CD4-positive, alpha-beta T cell treated with Interleukin-15 for 4 hours (primary cell): ENCODE data around the gene INPP4A.
A peak's percentile ranks its signal among the peaks of the same experiment; 100 is the strongest.

ENCODE experiments used
- DNase-seq: peaks from one replicate; pipeline ENCODE4 v3.0.0-alpha.2; 2020; ENCODE audit warnings: low spot score

The INPP4A gene

DNA sequence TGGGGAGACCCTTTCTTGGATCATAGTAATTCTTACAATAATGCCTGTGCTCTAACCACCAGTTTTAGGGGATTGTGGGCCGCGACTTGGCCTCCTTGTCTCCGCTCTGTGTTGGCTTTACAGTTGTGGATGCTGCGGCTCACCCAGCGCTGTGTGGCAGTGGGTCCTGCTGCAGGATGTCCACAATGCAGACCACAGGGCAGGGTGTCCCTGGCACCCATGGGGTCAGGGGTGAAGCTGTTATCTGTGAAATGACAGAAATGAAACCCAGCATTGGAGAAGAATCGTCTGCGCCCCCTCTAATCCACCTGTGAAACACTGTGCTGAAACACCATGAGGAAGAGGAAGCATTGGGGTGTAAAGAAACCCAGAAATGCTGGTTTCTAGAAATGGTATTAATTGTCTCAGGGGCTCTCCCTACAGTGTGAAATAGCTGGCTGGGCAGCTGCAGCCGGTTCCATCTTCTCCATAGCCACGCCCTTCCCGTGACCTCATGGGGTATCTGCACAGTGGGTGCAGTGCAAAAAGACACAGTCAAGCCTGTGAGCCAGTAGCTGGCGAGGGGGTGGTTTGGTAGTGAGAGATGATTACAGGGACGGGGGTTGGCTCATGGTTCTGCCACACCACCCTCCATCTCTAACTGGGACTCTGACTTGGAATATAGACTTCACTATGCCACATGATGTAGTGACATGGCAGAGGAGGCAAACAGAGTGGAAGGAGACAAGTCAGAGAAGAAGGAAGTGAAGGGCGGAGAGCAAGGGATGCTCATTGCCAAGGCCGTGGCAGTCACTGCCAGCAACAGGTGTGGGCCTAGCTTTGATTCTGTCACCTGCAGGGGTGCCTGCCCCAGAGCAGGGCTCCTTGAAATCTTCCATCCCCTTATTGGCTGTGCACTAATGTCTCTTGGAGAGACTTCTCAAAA is 16.2 kb downstream of the INPP4A start:
- DNase-seq, result peak; percentile 67

DNA sequence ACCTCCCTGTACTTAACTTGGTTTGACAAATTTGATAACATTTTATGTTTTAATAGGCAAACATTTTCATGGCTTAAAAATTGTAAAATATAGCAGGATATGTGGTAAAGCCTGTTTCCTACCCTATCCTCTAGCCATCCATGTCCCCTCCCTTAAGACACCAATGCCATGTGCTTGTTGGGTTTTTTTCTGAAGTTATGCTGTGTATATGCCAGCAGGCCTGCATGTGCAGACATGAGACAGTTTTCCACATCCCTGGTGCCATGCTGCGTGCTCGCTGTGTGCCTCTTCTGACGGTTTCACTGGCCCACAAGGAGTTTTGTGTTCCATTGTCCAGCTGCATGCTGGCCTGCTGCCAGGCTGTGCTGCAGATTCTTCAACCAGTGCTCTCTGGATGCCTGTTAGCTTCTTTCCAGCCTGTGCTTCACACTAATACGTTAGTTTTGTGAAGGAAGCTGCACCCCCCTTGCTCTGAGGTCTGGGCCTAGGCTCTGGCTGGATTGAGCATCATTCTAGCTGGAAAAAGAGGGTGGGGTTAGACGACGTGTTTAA is 16.9 kb downstream of the INPP4A start:
- no peak for DNase-seq

DNA sequence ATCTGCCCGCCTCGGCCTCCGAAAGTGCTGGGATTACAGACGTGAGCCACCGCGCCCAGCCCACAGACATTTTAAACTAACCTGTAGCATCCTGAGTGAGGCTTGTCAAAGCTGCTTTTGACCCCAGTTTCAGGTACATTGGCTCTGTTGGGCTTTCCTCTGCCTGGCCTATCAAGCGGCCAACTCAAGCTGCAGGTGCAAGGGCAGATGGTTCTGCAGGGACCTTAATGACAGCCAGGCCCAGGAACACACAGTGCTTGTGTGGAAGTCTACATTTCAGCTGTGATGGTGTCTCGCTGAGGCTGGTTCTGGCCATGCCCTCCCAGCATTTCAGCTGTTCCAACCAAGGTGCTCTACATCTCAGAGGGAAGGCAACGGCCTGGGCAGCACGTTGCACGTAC is 18.4 kb downstream of the INPP4A start:
- DNase-seq, result no peak

DNA sequence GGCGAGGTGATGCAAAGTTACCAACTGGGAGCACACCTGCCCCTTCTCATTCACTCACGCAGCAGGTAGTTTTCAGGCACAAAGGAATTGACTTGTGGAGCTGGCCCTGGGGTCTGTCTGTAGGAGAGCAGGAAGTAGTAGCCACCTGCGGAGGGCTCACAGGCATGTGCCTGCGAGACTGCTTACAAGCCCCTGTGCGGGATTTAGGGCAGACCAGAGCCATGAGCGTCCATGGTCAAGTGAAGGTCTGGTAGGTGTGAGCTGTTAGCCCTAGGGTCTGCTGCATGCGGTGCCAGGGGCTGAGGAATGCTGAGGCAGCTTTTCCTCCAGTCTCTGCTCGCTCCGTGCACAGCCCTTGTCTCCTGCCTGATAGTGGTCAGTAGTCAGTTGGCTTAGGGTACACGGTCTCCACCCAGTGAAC is 18.9 kb downstream of the INPP4A start:
- no peak for DNase-seq

DNA sequence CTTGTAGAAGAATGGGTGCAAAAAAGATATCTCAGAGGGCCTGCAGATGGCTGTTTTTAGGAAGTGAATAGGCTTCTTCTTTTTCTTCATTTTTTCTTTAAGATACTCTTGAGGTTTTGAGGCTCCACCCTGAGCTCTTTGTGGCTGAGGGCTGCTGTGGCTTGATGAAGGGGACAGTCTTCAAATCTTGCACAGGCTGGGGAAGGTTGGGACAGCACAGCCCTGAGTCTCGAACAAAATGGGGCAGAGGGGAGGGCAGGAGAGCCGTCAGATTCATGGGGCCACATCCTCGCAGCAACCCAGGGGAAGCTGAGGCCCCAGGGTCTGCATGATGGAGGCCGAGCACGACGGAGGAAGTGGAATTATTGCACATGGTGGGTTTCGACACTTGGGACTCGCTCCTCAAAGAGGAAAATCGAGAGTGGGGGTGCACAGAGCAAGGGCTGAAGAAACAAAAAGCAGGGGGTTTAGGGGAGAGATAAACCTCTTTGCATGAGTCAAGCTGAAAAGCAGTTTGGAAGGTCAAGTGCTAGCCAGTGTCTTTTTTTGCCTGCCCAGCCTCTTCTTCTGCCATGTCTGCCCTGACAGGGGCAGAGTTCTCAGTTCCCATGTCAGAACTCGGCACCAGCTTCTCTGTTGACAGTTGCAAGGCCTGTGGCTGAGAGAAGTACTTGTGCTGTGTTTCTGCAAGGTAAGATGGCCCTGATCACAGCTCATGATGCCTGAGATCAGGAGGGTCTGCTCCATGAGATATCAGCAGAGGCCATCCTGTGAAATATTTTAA is 19.5 kb downstream of the INPP4A start:
- peak; percentile 50 for DNase-seq

DNA sequence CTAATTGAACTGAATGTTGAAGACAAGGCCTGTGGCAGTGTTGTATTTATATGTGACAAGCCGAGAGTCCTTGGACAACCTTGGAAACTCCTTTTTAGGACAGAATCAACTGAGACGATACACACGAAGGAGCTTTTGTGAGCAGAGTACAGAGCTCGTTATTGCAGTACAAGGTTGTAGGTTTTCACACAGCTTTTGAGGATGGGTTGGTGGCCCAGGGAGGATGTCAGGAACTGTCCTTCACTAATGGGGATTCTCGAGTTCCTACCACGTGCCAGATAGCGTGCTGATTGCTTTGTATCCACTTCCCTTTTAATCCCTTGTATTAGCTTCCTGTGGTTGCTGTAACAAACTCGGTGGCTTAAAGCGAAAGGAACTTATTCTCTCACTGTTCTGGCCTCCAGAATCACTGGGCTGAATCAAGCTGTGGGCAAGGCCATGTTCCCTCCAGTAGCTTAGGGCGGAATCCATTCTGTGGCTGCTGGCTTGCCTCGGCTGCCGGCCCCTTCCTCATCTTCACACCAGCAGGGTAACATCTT is 20.2 kb downstream of the INPP4A start:
- DNase-seq, result peak; percentile 47

DNA sequence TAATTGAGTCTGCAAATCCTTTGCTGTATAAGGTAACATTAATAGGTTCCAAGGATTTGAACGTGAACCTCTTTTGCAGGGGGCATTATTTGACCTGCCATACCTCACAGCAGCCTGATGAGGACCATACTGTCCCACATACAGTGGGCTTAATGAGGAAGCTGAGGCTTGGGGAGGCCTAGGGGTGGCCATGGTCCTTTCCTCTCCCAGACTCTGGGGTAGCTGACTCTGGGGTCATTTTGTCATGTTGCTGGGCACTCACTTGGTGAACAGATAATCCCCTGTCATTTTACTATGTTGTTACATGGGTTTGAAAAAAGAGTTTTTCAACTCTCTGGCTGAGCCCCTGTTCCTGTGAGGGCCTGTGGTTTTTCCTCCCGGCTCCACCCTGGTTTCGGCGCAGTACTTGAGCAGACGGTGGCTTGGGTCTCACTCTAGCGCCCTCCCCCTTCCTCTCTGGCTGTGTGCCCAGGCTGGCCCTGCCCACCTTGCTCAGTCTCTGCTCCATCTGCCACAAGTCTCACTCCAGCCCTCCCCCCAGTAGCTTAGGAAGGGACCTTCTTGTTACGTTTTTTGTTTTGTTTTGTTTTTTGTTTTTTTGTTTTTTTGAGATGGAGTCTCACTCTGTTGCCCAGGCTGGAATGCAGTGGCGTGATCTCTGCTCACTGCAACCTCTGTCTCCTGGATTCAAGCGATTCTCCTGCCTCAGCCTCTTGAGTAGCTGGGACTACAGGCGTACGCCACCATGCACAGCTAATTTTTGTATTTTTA is 21.0 kb downstream of the INPP4A start:
- peak; percentile 84 for DNase-seq

DNA sequence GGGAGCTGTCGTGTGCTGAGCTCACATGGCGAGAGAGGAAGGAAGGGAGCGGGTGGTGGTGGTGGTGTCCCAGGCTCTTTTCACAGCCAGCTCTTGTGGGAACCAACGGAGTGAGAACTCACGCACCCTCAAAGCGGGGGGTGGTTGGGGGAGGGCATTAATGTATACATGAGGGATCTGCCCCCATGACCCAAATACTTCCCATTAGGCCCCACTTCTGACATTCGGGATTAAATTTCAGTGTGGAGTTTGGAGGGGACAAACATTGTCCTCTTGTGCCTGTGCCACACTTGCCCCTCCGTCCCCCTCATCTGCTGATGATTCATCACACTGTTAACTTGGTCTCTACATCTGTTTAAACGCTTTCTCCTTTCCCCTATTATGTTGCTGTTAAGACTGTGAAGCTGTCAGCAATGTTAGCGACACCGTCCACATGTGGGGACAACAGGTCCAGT is 22.5 kb downstream of the INPP4A start:
- no peak for DNase-seq

DNA sequence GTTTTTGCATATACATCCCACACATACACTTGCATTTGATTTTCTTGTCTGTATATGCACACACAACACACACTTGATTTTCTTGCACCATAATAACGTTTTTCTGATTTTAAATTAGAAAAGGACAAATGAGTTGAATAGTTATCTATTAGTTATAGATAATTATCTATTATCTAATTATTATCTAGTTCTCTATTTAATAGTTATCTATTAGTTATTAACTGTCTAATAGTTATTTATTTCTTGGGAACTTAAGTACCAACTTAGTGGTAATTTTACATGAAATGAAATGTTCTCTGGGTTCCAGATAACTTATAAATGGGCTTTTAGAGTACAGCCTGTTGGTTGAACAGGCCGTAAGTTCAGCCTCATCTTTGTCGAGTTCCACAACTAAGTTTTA is 23.0 kb downstream of the INPP4A start:
- DNase-seq, result no peak

DNA sequence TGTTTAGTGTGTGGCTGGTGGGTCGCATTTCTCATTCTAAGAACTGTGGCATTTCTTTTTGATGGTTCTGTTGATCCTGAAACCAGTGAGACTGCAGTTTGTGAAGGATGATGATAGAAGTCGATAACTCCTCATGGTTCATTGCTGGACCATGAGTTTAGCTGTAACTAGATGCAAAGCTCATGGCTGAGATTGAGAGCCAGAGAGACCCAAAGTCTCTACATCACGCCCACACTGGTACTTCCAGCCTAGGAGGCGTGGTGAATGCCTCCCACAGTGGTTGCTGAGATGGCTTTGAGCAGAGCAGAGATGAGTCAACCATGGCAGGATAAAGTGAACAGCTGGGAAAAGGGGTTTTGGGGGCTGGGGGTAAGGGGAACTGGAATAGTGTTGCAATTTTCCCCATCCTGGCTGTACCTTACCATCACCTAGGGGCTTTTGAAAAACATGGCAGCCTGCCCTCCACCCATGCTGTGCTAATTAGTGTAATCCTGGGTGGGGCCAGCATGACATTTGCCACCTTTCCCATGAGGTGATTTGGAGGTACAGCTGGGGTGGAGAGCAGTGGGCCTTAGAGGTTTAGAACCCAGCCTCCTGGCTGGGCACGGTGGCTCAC is 24.1 kb downstream of the INPP4A start:
- no peak for DNase-seq

DNA sequence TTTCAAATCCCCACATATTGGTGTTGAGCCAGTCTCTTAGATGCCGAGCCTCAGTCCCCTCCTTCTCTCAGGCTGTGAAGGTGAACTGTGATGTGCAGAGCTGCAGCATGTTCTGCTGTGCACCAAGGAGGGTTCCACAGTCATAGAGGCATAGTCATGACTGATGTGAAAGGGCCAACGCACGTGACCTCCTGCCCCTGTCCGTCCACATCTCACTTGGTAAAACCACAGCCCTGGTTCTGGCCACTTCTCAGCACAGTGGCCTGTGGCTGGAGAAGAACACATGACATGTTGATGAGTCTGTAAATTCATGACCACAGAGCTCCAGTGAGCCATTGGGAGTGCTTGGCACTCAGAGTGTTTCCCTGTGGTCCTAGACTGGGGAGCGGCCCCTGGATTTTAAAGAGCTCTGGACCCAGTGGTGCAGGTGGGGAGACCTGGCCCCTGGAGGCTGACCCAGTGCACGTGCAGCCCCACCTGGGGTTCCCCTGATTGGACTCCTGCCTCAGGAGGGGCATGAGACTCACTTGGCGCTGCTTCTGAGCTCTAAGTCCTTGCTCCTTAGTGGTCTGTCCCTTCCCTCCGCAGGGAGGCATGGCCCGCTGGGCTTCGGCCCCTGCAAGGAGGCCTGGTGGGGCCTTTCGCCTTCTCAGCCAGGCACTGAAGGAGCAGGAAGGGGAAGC is 25.3 kb downstream of the INPP4A start:
- no peak for DNase-seq

DNA sequence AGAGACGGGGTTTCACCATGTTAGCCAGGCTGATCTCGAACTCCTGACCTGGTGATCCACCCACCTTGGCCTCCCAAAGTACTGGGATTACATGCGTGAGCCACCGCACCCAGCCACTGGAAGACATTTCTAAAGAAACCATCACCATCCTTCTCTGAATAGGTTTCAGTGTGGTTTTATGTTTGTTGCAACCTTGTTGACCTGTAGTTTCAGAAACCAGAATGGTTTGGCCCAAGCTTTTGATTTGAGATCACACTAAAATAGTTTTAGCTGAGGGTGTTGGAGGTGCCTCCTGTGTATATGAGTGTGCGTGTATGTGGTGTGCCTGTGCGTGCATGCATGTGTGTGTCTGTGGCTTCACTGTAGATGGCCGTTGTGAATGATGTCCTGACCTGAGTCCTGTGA is 26.2 kb downstream of the INPP4A start:
- DNase-seq, result no peak

DNA sequence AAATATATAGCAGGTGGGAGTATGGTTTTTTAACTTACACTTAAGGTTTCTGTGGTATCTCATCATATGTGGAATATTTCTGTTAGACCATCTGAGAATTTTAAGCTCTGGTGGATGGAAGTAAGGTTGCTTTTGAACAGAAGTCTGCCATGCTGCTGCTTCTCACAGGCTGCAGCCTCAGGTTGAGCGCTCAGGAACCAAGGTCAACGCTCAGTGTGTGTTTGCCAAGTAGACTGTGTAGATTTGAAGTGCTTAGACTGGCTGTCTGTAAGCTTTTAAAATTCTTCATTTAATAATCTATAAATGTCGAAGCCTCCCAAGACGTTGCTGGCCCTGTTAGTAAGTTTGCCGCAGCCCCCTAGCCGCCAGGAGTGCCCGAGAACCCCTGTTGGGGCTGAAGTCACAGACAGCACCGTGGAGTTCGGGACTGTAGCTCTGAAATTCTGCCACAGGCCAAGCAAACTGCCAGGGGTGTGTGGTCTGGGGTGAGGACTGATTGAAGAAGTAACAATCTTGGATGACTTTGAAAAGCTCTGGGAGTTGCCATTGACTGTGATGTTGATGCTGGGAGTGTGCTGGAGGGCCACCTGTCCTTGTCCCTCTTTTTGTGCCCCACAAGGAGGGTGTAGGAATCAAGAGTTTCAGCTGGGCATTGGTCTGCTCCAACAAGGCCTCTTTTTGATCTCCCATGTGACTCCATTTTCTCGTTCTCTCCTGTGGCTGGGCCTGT is 26.9 kb downstream of the INPP4A start:
- no peak for DNase-seq

DNA sequence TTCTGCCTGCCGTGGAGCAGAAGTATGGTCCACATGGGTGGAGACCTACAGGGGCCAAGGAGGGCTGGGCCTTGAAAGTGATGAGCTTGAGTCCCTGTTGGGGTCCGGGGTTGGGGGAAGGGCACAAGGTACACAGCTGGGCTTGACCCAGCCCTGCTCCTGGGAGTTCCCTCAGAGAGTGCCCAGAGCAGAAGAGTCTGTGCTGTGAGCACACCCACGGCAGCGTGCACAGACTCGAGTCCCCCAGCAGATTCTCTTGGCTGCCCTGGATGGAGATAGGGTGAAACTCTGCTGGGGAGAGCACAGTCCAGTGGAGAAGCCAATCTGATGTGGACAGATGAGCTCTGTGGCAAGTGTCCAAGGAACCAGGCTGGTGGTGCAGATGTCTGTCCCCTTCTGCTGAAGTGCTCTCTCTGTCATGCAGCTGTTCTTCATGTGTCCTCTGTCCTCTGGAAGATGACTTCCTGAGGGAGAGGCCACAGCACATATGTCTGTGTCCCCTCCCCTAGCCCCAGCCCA is 27.5 kb downstream of the INPP4A start:
- no peak for DNase-seq

DNA sequence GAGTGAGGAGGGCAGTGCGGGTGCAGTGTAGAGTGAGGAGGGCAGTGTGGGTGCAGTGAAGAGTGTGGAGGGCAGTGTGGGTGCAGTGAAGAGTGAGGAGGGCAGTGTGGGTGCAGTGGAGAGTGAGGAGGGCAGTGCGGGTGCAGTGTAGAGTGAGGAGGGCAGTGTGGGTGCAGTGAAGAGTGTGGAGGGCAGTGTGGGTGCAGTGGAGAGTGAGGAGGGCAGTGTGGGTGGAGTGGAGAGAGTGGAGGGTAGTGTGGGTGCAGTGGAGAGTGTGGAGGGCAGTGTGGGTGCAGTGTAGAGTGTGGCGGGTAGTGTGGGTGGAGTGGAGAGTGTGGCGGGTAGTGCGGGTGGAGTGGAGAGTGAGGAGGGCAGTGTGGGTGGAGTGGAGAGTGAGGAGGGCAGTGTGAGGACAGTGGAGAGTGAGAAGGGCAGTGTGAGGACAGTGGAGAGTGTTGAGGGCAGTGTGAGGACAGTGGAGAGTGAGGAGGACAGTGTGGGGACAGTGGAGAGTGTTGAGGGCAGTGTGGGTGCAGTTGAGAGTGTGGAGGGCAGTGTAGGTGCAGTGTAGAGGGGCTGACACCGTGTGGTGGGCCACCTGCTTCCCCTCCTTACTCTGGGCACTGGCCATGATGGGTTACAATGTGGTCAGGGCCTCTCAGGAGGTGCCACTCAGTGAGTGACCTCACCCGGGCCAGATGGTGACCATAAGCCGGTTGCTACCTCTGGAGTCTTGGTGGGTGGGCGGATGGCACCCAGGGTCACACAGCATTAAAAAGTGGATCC is 28.5 kb downstream of the INPP4A start:
- DNase-seq, result no peak

DNA sequence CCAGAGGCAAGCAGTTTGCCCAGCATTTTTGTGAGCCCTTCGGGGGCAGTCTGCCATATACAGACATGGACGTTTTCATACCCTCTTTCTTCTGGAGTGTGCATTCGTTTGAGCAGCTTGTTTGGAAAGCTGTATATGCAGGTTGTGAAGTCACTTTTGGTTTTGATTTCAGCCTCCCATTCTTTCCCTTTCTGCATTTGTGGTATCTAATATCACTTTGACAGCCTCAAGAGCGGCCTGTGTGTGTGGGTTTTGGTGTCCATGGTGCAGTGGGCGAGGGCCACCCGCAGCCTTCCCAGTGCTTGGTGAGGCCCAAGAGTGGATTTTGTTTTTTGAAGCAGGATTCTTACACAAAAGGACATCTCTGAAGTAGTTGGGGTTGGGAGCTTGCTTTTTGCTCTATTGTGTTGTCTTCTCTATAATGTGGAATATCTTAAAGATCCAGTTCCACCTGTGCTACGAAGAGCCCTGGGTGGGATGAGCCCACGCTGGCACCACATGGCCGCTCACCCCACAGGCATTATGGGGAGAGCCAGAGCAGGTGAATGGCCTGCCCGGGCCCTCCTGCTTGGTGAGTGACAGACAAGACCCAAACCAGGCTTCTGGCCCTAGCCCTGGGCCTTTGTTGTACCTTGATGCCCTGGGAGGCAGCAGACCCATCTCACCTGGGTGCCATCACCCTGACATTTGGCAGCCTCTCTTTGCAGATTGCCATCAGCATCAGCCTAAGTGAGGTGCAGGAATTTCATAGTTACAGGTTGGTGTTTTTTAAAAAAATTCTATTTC is 29.5 kb downstream of the INPP4A start:
- peak; percentile 36 for DNase-seq

DNA sequence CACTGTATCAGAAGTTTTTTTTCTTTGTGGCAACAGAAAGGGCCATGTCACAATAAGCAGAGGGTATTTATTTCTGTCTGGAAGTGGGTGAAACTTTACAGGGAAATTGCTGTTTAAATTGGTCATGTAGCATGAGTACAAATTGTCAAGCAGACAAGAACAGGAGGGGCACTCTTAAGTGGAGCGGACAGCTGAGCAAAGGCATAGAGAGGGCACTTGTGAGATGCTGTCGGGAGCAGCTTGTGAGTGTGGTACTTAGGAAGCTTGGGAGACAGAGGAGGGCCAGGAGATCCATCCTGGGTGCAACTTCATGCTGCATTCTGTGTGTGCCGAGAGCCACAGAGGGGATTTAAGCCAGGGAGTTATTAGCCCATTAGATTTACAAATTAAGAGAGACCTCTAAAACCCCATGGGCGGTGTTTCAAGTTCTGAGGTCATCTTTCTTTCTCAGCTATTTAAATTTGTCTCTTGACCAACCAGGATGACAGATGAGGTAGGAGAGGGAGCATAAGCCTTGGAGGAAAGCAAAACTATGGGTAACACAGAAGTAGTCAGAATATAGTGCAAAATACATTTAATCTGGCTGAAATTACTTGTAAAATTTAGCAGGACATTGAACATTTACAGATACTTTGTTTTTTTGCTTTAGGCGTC is 30.4 kb downstream of the INPP4A start:
- DNase-seq, result no peak
